Endothelial cell of umbilical vein (primary cell): ENCODE data around the gene ZDHHC5. TPM values are rescaled to one million over a fixed set of nuclear protein-coding genes. Genes with fewer than 3 reads are reported as not detected.

ENCODE experiments used
- BruUV-seq: library from RNA; stranded (reverse); fragments of 400-500 nt; replicated peaks from 2 replicates; lab custom pipeline; 2021; lab: Mats Ljungman, UMichigan
- CTCF ChIA-PET: fragments of 300-600, 350-600 bp; sonication (Branson Sonifier 250); formaldehyde crosslinking; loops from one replicate; lab custom pipeline; 2021; ENCODE audit warnings: antibody characterized with exemption, inconsistent platforms; lab: Charles Lee
- POLR2A ChIA-PET: fragments of 300-600, 350-600 bp; sonication (Branson Sonifier 250); formaldehyde crosslinking; loops from one replicate; lab custom pipeline; 2021; ENCODE audit warnings: antibody characterized with exemption, inconsistent platforms; lab: Charles Lee
- DNase-seq: peaks from one replicate; pipeline ENCODE4 v3.0.0-alpha.2; 2011; ENCODE audit warnings: low read depth, low spot score
- FAIRE-seq: peaks from 2 replicates; lab custom pipeline; 2011; peaks lifted over from hg19 to GRCh38; lab: Jason Lieb, UNC
- H2AFZ ChIP-seq: 2 replicates; pipeline ENCODE4 v1.6.0; 2012; ENCODE audit warnings: low read depth, low read length, control low read depth, inconsistent platforms
- H3K27ac ChIP-seq: 2 replicates; pipeline ENCODE4 v1.5.1; 2011; ENCODE audit warnings: low read depth, mild to moderate bottlenecking, control low read depth, low read length, moderate library complexity; ENCODE audit not compliant: insufficient read depth
- H3K27me3 ChIP-seq, 2 experiments: 2 replicates each; pipeline versions ENCODE4 v1.6.0 to v1.6.1; 2011; ENCODE audit warnings: low read length in 2 of 2, mixed read lengths in 1 of 2; ENCODE audit not compliant: control insufficient read depth in 2 of 2, insufficient read depth in 2 of 2
- H3K36me3 ChIP-seq, 2 experiments: 2 replicates in 1 of 2; 3 replicates in 1 of 2; pipeline ENCODE4 v1.5.1; 2011; ENCODE audit warnings: low read length in 2 of 2, mild to moderate bottlenecking in 1 of 2, moderate library complexity in 1 of 2; ENCODE audit not compliant: control insufficient read depth in 2 of 2, insufficient read depth in 2 of 2; ENCODE audit errors: extremely low read depth in 1 of 2
- H3K4me1 ChIP-seq: 3 replicates; pipeline ENCODE4 v1.5.1; 2011; ENCODE audit warnings: mild to moderate bottlenecking, low read length; ENCODE audit not compliant: control insufficient read depth, insufficient read depth; ENCODE audit errors: extremely low read depth
- H3K4me2 ChIP-seq: 2 replicates; pipeline ENCODE4 v1.6.1; 2011; ENCODE audit warnings: low read length, control low read depth, mixed read lengths; ENCODE audit not compliant: insufficient read depth
- H3K4me3 ChIP-seq, 3 experiments: fragments of 200-600 bp in 1 of 3; sonication (generic), shearing (Covaris generic) in 1 of 3; replicated peaks in 1 of 3; 2 replicates each; pipeline ENCODE4 v1.5.1; 2011 to 2016; ENCODE audit warnings: control low read depth in 3 of 3, low read length in 3 of 3, mild to moderate bottlenecking in 2 of 3, inconsistent platforms in 1 of 3, low read depth in 1 of 3, moderate library complexity in 1 of 3; ENCODE audit not compliant: insufficient read depth in 1 of 3
- H3K79me2 ChIP-seq: 2 replicates; pipeline ENCODE4 v1.6.0; 2012; ENCODE audit warnings: low read length, inconsistent platforms; ENCODE audit not compliant: control insufficient read depth, insufficient read depth
- H3K9ac ChIP-seq: replicated peaks from 2 replicates; pipeline ENCODE3; 2011; ENCODE audit warnings: low read length, control low read depth; ENCODE audit not compliant: insufficient read depth; ENCODE audit errors: extremely low read depth
- H3K9me1 ChIP-seq: replicated peaks from 3 replicates; pipeline ENCODE4 v1.6.0; 2011; ENCODE audit warnings: mild to moderate bottlenecking, low read length; ENCODE audit not compliant: control insufficient read depth, insufficient read depth; ENCODE audit errors: extremely low read depth
- H3K9me3 ChIP-seq: replicated peaks from 2 replicates; pipeline ENCODE4 v1.5.1; 2012; ENCODE audit warnings: low read length, inconsistent platforms; ENCODE audit not compliant: control insufficient read depth, insufficient read depth
- H4K20me1 ChIP-seq: replicated peaks from 2 replicates; pipeline ENCODE3; 2011; ENCODE audit warnings: mild to moderate bottlenecking, low read length; ENCODE audit not compliant: control insufficient read depth, insufficient read depth; ENCODE audit errors: extremely low read depth
- EZH2 ChIP-seq: IDR thresholded peaks from 2 replicates; pipeline ENCODE4 v1.6.1; 2012; ENCODE audit warnings: borderline replicate concordance, low read depth, mild to moderate bottlenecking, moderate library complexity, low read length, inconsistent platforms; ENCODE audit not compliant: severe bottlenecking
- FOS ChIP-seq: IDR thresholded peaks from 2 replicates; pipeline ENCODE4 v1.6.1; 2011; ENCODE audit warnings: mild to moderate bottlenecking, low read length, moderate library complexity, borderline replicate concordance; ENCODE audit not compliant: insufficient read depth
- GATA2 ChIP-seq: IDR thresholded peaks from 2 replicates; pipeline ENCODE4 v1.7.0; 2011; ENCODE audit warnings: low read depth, mild to moderate bottlenecking, moderate library complexity, mixed read lengths, low read length; ENCODE audit not compliant: insufficient read length, insufficient read depth
- JUN ChIP-seq: IDR thresholded peaks from 2 replicates; pipeline ENCODE4 v1.6.1; 2011; ENCODE audit warnings: borderline replicate concordance, low read depth; ENCODE audit not compliant: insufficient read length, insufficient read depth
- MAX ChIP-seq: IDR thresholded peaks from 2 replicates; pipeline ENCODE4 v1.6.1; 2011; ENCODE audit not compliant: insufficient read depth, insufficient read length
- MYC ChIP-seq: IDR thresholded peaks from one replicate; pipeline ENCODE4 v1.6.1; 2011; ENCODE audit warnings: mild to moderate bottlenecking, low read depth, low read length
- POLR2A ChIP-seq: IDR thresholded peaks from 2 replicates; pipeline ENCODE4 v1.6.1; 2012; ENCODE audit warnings: low read depth, mild to moderate bottlenecking, control low read depth, low read length
- POLR2AphosphoS5 ChIP-seq: IDR thresholded peaks from 2 replicates; pipeline ENCODE4 v1.6.1; 2012; ENCODE audit warnings: low read depth, mild to moderate bottlenecking, control low read depth, low read length, moderate library complexity; ENCODE audit not compliant: insufficient read depth
- dilution Hi-C: fragments of 300-500 bp; cut with MboI; formaldehyde crosslinking; loops from one replicate; pipeline ENCODE4 v1.15.0; 2019; ENCODE audit warnings: low sequenced_read_pairs; ENCODE audit not compliant: extremely low pct_ligation_motif_present
- intact Hi-C: fragments of 100-400 bp; cut with micrococcal nuclease; formaldehyde crosslinking; loops from one replicate; pipeline ENCODE4 v1.10.0; 2022
- polyA plus RNA-seq, 4 experiments: library from polyadenylated mRNA; depleted of rRNA in 3 of 4; stranded (reverse) in 3 of 4; unstranded in 1 of 4; fragments of >200 nt; gene quantifications; 2 replicates each; pipeline versions ENCODE4 v1.2.1 to v1.2.3, GENCODE V29; 2011 to 2012; ENCODE audit warnings: missing spikeins in 1 of 4
- total RNA-seq: library from RNA; stranded (reverse); gene quantifications from 2 replicates; pipeline ENCODE4 v1.2.3, GENCODE V29; 2021
- TF ChIP-seq, protein P1 (sequence below), 2 donors: IDR thresholded peaks; 1 replicate in 1 of 2; 2 replicates in 1 of 2; pipeline ENCODE4 v1.5.1; 2011; ENCODE audit warnings: low read length in 2 of 2, mild to moderate bottlenecking in 2 of 2, moderate library complexity in 2 of 2, control low read depth in 1 of 2, inconsistent platforms in 1 of 2, low read depth in 1 of 2; ENCODE audit not compliant: insufficient read depth in 1 of 2; ENCODE audit errors: extremely low read depth in 1 of 2

ZDHHC5 gene
- total and polyA plus RNA-seq, 2 donors (not counting 3 experiments of a cell fraction or from before 2014, with no cell fraction given) = 52.9 to 67.4 TPM

DNA sequence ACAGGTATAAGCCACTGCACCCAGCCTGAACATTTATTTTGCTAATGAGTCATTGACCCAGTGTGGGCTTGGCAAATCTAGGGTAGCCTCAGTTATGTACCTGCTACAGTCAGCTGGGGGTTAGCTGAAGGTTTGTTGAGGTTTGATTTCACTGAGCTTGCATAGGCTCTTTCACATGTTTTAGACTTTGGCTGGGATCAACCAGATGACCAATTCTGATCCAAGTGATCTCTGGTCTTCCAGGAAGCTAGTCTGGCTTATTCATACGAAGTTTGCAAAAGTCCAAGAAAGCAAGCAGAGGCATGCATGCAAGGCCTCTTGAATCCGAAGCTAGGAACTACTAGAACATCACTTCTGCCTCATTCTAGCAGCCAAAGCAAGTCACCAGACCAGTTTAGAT is 49.5 kb upstream of the ZDHHC5 start:
- no peaks in the 10 kb centered on the region for H3K4me1 ChIP-seq
- intact Hi-C loops = no loop called here
- H3K79me2 ChIP-seq = no peaks in the 10 kb centered on the region
- ChIA-PET POLR2A (no interaction called here), CTCF (no interaction called here)
- H3K9me3 ChIP-seq = no peaks in the 10 kb centered on the region
- H4K20me1 ChIP-seq = no peaks in the 10 kb centered on the region
- FAIRE-seq = no peak
- BruUV-seq = no TSS peak
- no peak overlapping the region for H2AFZ ChIP-seq
- no peak overlapping the region for H3K4me3 ChIP-seq
- no peak for DNase-seq
- H3K27ac ChIP-seq = no peak overlapping the region
- H3K36me3 ChIP-seq = no peaks in the 10 kb centered on the region
- H3K9me1 ChIP-seq = no peaks in the 10 kb centered on the region
- no peak for TF ChIP-seq GATA2
- no peak for TF ChIP-seq EZH2
- no peak for TF ChIP-seq MAX
- TF ChIP-seq, protein P1, sequence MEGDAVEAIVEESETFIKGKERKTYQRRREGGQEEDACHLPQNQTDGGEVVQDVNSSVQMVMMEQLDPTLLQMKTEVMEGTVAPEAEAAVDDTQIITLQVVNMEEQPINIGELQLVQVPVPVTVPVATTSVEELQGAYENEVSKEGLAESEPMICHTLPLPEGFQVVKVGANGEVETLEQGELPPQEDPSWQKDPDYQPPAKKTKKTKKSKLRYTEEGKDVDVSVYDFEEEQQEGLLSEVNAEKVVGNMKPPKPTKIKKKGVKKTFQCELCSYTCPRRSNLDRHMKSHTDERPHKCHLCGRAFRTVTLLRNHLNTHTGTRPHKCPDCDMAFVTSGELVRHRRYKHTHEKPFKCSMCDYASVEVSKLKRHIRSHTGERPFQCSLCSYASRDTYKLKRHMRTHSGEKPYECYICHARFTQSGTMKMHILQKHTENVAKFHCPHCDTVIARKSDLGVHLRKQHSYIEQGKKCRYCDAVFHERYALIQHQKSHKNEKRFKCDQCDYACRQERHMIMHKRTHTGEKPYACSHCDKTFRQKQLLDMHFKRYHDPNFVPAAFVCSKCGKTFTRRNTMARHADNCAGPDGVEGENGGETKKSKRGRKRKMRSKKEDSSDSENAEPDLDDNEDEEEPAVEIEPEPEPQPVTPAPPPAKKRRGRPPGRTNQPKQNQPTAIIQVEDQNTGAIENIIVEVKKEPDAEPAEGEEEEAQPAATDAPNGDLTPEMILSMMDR (IDR thresholded peaks at IDR 0.05; ENCODE audit: extremely low read depth in 1 of 2, insufficient read depth in 1 of 2, low read depth in 1 of 2, low read length in 2 of 2) = no peak
- TF ChIP-seq POLR2A = no peak
- TF ChIP-seq POLR2AphosphoS5 = no peak
- no peak for TF ChIP-seq FOS
- TF ChIP-seq MYC = no peak
- no peak for TF ChIP-seq JUN
- H3K4me2 ChIP-seq = no peak overlapping the region
- no peak overlapping the region for H3K9ac ChIP-seq
- peaks cover 0 to 4% of the 10 kb centered on the region in 2 experiments for H3K27me3 ChIP-seq
- dilution Hi-C loops = no loop called here
